ENCODE measurements around the gene RBP3.

- TF ChIP-seq CTCF (IDR thresholded peaks at IDR 0.05; ENCODE audit: low read depth, low read length) (no peak), EZH2phosphoT487 (IDR thresholded peaks at IDR 0.05; ENCODE audit: low read depth) (no peak)
Observed at GRCh38 chr10:47326927-47327330, 21.2 kb upstream of the RBP3 start.
